Measurements from ENCODE around the gene SHISA6.

The SHISA6 gene

DNA sequence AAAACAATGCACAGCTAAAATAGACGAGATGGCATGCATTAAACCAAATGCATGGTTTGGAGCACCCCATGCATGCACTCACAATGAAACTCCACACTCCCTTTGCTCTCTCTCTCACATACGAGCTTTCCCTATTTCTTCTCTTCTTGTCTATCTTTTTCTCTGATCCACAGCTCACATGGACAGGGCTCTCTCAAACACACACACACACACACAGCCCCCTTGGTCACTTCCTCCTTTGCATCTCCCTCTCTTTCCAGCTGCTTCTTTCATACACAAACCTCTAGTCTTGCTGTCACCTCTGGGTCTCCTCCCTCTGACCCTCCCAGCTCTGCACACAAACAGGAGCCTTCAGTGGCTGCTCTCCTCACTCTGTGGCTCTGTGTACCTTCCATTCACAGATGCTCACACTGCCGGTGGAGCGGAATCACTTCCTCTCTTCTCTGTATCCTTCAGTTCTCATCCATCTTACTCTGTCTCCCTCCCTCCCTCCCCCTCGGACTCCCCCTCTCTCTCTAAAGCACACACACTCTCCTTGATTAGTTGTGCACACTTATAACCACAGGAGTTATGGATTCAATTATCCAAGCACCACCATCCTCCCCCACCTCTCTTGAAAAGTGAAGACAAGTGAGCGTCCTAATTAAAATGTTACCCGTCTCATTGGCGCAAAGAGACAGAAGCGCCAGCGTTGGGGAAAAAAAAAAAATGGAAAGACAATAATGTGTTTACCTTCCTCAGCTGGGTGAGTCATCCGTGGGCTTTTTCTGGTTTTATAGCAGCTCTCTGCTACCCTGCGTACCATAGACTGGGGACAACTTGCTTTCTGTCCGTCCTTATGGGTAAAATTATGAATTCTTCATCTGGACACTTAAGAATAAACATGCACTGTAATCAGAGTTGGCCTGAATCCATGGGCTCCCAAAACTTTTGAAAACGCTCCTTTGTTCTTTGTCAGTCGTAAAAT, 90.8 kb downstream of the SHISA6 start:
- H3K36me3 Mint-ChIP-seq (ENCODE audit: low read depth), result no peaks in the 10 kb centered on the region
- no peaks in the 10 kb centered on the region for H3K27me3 Mint-ChIP-seq
- H3K4me3 Mint-ChIP-seq, result no peak overlapping the region
- no peak overlapping the region for H3K27ac Mint-ChIP-seq
- no peaks in the 10 kb centered on the region for H3K9me3 Mint-ChIP-seq
- H3K4me1 Mint-ChIP-seq (ENCODE audit: low read depth), result no peaks in the 10 kb centered on the region

DNA sequence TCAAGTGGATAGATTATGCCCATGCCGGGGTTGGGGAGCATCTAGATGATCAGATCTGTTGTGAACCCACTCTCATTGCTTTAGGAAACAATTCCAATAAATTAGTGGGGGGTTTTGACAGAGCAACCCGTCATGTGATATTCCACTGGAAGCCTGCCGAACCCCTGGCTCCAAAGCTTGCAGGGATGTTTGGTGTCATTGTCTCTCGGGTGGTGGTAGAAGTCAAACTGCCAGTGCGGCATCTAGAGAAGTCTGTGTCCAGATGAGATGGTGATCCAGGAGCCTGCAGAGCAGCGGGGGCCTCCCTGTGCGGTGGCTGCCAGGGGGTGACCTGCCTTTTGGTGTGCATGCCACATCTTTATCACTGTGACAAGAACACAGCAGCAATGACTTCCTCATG, 91.7 kb downstream of the SHISA6 start:
- H3K4me1 Mint-ChIP-seq (ENCODE audit: low read depth), result no peaks in the 10 kb centered on the region
- no peaks in the 10 kb centered on the region for H3K36me3 Mint-ChIP-seq (ENCODE audit: low read depth)
- no peak overlapping the region for H3K4me3 Mint-ChIP-seq
- H3K9me3 Mint-ChIP-seq, result peaks cover 2% of the 10 kb centered on the region
- no peaks in the 10 kb centered on the region for H3K27me3 Mint-ChIP-seq
- no peak overlapping the region for H3K27ac Mint-ChIP-seq

DNA sequence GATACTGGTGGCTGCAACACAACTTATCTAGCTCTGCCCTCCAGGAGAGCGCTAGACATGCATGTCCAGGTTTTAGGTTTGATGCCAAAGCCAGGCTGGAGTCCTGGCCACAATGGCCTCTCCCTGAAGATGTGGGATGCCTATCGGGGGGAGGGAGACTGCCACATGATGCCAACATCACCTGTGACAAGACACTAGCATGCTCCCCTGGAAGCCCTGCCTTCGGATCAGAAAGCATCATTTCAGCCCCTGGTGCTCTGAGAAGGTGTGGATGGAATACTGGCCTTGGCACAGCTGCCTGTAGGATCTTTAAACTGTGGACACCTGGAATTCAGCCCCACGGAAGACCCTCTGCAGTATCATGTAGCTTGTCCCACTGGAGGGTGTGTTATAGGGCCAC, 93.5 kb downstream of the SHISA6 start:
- no peaks in the 10 kb centered on the region for H3K36me3 Mint-ChIP-seq (ENCODE audit: low read depth)
- H3K9me3 Mint-ChIP-seq, result peaks cover 4% of the 10 kb centered on the region
- H3K27me3 Mint-ChIP-seq, result no peaks in the 10 kb centered on the region
- no peak overlapping the region for H3K4me3 Mint-ChIP-seq
- H3K27ac Mint-ChIP-seq, result no peak overlapping the region
- H3K4me1 Mint-ChIP-seq (ENCODE audit: low read depth), result no peaks in the 10 kb centered on the region

DNA sequence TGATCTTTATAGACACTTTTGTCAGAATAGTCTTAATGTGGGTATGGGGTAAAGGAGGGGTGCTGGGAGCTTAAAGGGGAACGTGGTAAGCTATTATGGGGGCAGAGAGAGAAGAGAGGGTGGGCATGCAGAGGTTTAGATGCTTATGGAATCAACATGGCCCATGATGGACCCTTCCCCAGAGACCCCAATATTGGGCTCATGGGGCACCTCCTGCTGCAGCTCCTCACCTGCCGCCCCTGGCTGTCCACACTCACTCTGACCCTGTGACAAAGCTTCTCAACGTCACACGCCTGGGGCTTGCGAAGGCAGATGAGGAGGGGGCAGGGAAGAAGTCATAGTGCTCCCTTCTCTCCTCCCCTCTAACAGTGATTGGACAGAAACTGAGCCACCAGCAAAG, 95.3 kb downstream of the SHISA6 start:
- no peaks in the 10 kb centered on the region for H3K36me3 Mint-ChIP-seq (ENCODE audit: low read depth)
- H3K9me3 Mint-ChIP-seq, result peaks cover 4% of the 10 kb centered on the region
- no peak overlapping the region for H3K4me3 Mint-ChIP-seq
- no peaks in the 10 kb centered on the region for H3K4me1 Mint-ChIP-seq (ENCODE audit: low read depth)
- peaks cover 3% of the 10 kb centered on the region for H3K27me3 Mint-ChIP-seq
- no peak overlapping the region for H3K27ac Mint-ChIP-seq

DNA sequence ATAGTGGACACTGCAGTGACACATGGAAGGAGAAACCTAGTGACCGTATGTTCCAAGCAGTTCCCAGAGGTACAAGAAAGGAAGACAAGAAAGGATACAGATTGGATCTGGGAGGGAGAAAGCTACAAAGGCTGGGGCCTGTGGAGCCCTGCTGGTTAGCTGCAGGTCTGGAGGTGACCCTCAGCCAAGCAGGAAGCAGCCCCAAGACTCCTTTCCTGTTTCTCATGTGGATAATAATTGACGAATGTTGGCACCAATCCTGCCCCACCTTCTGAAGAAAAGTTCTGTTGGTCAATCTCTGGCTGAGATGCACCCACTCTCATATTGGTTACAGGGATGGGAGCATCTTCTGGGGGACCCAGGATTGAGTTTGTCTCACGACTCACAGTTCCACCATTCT, 99.8 kb downstream of the SHISA6 start:
- no peak overlapping the region for H3K27ac Mint-ChIP-seq
- peaks cover 4% of the 10 kb centered on the region for H3K9me3 Mint-ChIP-seq
- no peak overlapping the region for H3K4me3 Mint-ChIP-seq
- H3K27me3 Mint-ChIP-seq, result peaks cover 3% of the 10 kb centered on the region
- no peaks in the 10 kb centered on the region for H3K36me3 Mint-ChIP-seq (ENCODE audit: low read depth)
- H3K4me1 Mint-ChIP-seq (ENCODE audit: low read depth), result no peaks in the 10 kb centered on the region

DNA sequence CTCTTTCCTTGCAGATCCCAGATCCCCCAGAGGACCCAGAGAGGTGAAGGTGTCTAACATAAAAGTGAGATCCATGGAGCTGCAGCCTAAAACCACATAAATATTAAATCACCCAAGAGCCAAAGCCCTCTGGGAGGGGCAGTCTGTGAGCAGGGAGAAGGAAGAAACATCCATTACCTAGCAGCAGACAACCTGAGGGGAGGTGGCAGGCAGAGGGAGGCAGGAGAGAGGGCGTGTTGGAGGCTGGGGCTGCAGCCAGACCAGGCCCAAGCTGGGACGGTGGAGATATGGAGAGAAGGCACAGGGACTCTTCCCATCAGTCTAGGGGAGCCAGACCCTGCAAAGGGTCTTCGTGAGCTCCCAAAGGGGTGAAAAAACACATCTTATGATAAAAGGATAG, 101.1 kb downstream of the SHISA6 start:
- Mint-ChIP-seq H3K9me3 (peaks cover 4% of the 10 kb centered on the region), H3K27me3 (peaks cover 3% of the 10 kb centered on the region), H3K27ac (no peak overlapping the region), H3K4me3 (no peak overlapping the region), H3K36me3 (ENCODE audit: low read depth) (no peaks in the 10 kb centered on the region), H3K4me1 (ENCODE audit: low read depth) (no peaks in the 10 kb centered on the region)

DNA sequence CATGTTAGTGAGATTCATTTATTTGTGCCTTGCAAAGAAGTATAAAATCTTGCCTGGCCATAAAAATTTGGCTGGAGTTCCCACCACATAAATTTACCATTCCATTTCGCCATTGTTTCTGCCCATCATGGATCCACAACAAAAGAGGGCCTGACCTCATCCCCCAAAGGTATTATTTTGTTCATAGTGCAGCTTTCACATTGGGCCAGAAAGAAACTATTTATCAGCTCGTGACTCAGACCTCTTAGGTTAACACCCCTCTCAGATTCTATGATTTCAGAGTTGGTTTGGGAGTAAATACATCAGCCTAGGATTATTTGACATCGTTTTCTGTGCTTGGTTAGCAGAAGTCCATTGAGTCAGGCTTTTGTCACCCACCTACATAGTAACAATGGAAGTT, 108.1 kb downstream of the SHISA6 start:
- H3K4me1 Mint-ChIP-seq (ENCODE audit: low read depth), result no peaks in the 10 kb centered on the region
- no peak overlapping the region for H3K4me3 Mint-ChIP-seq
- peaks cover 3% of the 10 kb centered on the region for H3K9me3 Mint-ChIP-seq
- H3K36me3 Mint-ChIP-seq (ENCODE audit: low read depth), result no peaks in the 10 kb centered on the region
- H3K27ac Mint-ChIP-seq, result no peak overlapping the region
- no peaks in the 10 kb centered on the region for H3K27me3 Mint-ChIP-seq

DNA sequence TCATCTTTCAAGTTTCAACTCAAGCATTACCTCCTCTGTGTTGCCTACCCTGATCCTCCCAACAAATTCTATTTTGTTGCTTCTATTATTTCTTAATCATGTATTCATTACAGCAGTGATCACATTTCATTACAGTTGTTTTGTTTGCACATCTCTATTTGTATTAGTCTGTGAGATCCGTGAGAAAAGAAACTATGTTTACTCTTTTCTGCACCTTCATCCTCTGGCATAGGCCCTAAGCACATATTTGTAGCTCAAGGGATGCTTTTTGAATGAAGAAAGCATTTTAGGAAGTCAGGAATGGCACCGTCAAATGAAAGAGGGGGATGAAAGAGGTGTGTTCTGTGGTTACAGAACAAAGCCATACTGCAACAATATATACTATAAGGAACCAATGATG, 110.5 kb downstream of the SHISA6 start:
- Mint-ChIP-seq H3K27me3 (no peaks in the 10 kb centered on the region), H3K4me1 (ENCODE audit: low read depth) (no peaks in the 10 kb centered on the region), H3K9me3 (peaks cover 3% of the 10 kb centered on the region)

DNA sequence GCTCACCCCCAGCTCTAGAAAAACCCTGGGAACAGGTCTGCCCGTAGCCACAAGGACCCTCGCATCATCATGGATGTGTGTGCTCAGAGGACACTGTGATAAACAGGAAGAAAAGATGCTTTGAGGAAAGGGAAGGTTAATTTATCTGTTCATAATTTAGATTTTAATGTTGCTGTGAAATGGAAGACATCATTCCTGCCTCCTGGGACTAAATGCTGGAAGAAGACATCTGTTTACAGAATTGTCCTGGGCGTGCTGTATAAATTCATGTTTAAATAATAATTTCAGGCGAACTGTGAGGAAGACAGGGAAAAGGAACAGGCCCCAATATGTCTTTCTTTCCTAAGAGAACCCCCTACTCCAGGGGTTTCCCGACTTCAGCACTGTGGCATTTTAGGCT, 112.6 kb downstream of the SHISA6 start:
- H3K4me3 Mint-ChIP-seq, result no peak overlapping the region
- no peak overlapping the region for H3K27ac Mint-ChIP-seq
- H3K4me1 Mint-ChIP-seq (ENCODE audit: low read depth), result no peaks in the 10 kb centered on the region
- no peaks in the 10 kb centered on the region for H3K36me3 Mint-ChIP-seq (ENCODE audit: low read depth)
- no peaks in the 10 kb centered on the region for H3K27me3 Mint-ChIP-seq
- peaks cover 6% of the 10 kb centered on the region for H3K9me3 Mint-ChIP-seq

More for the DNA sequence above, 110.5 kb downstream of the SHISA6 start:
- H3K27ac Mint-ChIP-seq, result no peak overlapping the region
- no peaks in the 10 kb centered on the region for H3K36me3 Mint-ChIP-seq (ENCODE audit: low read depth)
- H3K4me3 Mint-ChIP-seq, result no peak overlapping the region

DNA sequence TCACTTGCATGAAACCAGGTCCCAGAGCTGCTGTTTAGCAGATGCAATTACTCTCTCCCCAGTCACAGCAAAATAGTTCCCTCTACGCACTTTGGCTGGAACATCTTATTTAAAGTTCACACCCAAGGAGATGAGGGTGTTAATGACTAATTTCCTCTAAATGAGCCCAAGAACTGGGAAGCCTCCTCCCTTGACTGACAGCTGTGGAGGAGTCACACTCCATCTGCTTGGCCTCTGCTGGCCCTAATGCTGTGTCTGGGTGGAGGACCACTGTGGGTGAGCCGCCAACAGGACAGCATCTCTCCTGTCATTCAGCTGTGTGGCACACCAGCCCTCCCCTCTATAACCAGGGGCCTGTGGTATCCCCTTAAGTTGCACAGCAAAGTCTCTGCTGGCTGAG, 115.4 kb downstream of the SHISA6 start:
- H3K4me1 Mint-ChIP-seq (ENCODE audit: low read depth), result no peaks in the 10 kb centered on the region
- no peak overlapping the region for H3K27ac Mint-ChIP-seq
- H3K9me3 Mint-ChIP-seq, result peaks cover 6% of the 10 kb centered on the region
- H3K36me3 Mint-ChIP-seq (ENCODE audit: low read depth), result no peaks in the 10 kb centered on the region
- H3K27me3 Mint-ChIP-seq, result no peaks in the 10 kb centered on the region
- no peak overlapping the region for H3K4me3 Mint-ChIP-seq

DNA sequence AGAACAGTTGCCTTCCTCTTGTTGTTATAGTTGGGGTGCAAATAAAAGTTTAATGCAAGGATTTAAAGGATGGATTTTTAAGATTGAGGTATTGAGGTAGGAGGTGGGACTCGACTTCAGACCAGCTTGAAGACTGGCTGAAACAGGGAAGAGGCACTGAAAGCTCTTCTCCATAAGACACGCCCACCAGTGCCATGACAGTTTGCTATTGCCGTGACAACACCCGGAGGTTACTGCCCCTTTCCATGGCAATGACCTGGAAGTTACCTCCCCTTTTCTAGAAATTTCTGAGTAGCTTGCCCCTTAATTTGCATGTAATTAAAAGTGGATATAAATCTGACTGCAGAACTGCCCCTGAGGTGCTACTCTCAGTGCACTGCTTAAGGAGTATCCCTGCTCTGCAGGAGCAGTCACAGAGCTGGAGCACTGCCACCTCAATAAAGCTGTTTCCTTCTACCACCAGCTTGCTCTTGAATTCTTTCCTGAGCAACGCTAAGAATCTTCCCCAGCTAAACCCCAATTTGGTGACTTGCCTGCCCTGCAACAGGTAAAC, 122.6 kb downstream of the SHISA6 start:
- Mint-ChIP-seq H3K27ac (no peak overlapping the region), H3K9me3 (no peaks in the 10 kb centered on the region), H3K36me3 (ENCODE audit: low read depth) (no peaks in the 10 kb centered on the region), H3K4me3 (no peak overlapping the region), H3K27me3 (no peaks in the 10 kb centered on the region), H3K4me1 (ENCODE audit: low read depth) (no peaks in the 10 kb centered on the region)

DNA sequence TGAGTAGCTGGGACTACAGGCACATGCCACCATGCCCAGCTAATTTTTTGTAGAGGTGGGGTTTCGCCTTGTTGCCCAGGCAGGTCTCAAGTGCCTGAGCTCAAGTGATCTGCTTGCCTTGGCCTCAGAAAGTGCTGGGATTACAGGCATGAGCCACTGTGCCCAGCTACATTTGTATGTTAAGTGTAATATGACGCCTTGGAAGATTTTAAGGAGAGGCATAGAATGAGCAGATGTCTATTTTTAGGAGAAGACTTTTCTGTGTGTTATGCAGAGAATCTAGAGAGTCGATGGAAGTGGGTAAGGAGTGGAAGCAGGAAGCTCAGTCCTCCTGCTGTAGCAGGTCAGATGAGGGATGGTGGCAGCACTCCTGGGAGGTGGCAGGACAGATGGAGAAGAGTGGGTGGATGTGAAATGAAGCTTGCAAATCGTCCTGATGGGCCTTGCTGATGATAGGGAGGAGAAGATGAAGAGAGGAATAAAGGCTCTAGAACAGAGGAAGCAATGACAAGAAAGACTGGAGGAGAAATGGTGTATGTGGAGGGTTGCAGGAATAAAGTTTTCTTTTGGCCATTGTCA, 125.3 kb downstream of the SHISA6 start:
- Mint-ChIP-seq H3K4me1 (ENCODE audit: low read depth) (no peaks in the 10 kb centered on the region), H3K36me3 (ENCODE audit: low read depth) (no peaks in the 10 kb centered on the region), H3K27ac (no peak overlapping the region), H3K27me3 (no peaks in the 10 kb centered on the region), H3K4me3 (no peak overlapping the region), H3K9me3 (no peaks in the 10 kb centered on the region)

DNA sequence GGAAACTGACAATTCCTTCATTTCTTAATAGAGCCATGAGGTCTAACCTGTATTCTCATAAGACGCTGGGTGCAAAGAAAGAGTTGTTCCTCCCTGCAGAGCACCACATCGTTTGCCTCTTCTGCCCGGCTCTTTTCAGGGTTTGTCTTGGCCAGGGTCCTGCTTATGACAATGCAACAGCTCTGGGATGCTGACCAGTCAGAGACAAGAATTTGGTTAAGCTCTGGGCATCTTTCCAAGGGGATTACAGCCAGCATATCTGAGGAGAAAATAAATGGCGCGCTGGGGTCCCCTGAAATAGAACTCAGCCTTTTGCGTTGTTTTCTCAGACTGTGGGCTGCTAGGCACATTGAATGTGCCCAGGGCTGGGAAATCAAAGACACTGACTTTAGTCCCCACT, 128.6 kb downstream of the SHISA6 start:
- no peaks in the 10 kb centered on the region for H3K4me1 Mint-ChIP-seq (ENCODE audit: low read depth)
- no peaks in the 10 kb centered on the region for H3K9me3 Mint-ChIP-seq
- no peaks in the 10 kb centered on the region for H3K36me3 Mint-ChIP-seq (ENCODE audit: low read depth)
- H3K27me3 Mint-ChIP-seq, result no peaks in the 10 kb centered on the region
- H3K27ac Mint-ChIP-seq, result no peak overlapping the region
- no peak overlapping the region for H3K4me3 Mint-ChIP-seq

DNA sequence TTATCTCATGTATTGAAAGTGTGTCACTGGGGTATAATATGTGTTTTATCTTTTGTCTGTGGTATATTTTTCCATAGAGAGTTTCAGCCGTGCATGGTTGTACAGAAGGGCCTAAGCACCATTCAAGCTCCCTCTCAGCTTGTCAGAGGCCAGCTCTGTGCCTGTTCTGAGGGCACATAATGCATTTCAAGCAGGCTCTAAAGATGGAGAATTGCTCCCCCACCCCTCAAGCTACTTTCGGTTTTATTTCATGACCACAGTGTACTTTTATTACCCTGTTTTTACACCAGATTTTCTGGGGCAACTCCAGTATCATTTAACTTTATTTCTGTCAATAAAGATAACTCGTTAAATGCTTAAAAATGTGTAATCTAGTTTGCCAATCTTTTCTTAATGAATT, 131.7 kb downstream of the SHISA6 start:
- Mint-ChIP-seq H3K27me3 (no peaks in the 10 kb centered on the region), H3K9me3 (no peaks in the 10 kb centered on the region), H3K4me1 (ENCODE audit: low read depth) (no peaks in the 10 kb centered on the region), H3K36me3 (ENCODE audit: low read depth) (no peaks in the 10 kb centered on the region), H3K4me3 (no peak overlapping the region), H3K27ac (no peak overlapping the region)

DNA sequence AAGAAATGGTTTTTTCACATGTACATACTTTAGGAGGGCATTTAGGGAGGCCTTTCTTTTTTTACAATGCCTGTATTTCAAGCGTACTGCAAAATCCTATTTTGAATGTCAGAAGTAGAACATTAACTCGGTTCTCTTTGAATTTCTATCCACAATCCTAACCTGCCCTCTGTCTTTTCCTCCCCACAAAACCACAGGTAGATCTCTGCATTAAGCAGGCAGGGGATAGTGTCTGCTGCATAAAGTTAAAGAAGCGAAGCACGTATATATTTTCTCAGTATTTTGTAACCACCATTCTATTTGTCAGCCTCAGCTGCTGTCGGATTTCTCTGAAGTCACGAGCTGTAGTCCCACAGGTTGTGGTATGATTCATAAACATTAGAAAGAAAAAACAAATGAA, 137.5 kb downstream of the SHISA6 start:
- Mint-ChIP-seq H3K27me3 (no peaks in the 10 kb centered on the region), H3K36me3 (ENCODE audit: low read depth) (no peaks in the 10 kb centered on the region), H3K27ac (no peak overlapping the region), H3K9me3 (peaks cover 3% of the 10 kb centered on the region), H3K4me1 (ENCODE audit: low read depth) (no peaks in the 10 kb centered on the region), H3K4me3 (no peak overlapping the region)
